Measurements from ENCODE around the gene PTCD1.

The PTCD1 gene

GRCh38 chr7:99392046-99392445 is 46.6 kb downstream of the PTCD1 start:
- Histone ChIP-seq H3K27ac (ENCODE audit: low read length, poor library complexity, severe bottlenecking) (no peak overlapping the region), H3K9ac (ENCODE audit: low read length) (no peak overlapping the region), H2BK12ac (ENCODE audit: low read length in 2 of 2) (no peak overlapping the region), H3K79me1 (replicated peaks; ENCODE audit: low read length, poor library complexity, severe bottlenecking) (peaks cover 26% of the 10 kb centered on the region), H3K4ac (ENCODE audit: low read depth in 1 of 2, low read length in 2 of 2) (no peak overlapping the region), H2BK5ac (ENCODE audit: low read depth, low read length, poor library complexity, severe bottlenecking) (no peak overlapping the region), H3K27me3 (ENCODE audit: control insufficient read depth in 1 of 2, insufficient read depth in 1 of 2, low read length in 2 of 2) (no peaks in the 10 kb centered on the region), H3K36me3 (ENCODE audit: control insufficient read depth in 1 of 2, insufficient read depth in 2 of 2, low read depth in 1 of 2, low read length in 2 of 2) (peaks cover 85% of the 10 kb centered on the region in 2 experiments), H2AFZ (ENCODE audit: low read depth, low read length) (no peak overlapping the region), H3K4me3 (ENCODE audit: insufficient read depth in 1 of 2, low read depth in 1 of 2, low read length in 2 of 2) (no peak overlapping the region), H3K4me1 (ENCODE audit: control insufficient read depth, insufficient read depth, low read depth, low read length) (peaks cover 21% of the 10 kb centered on the region), H2BK120ac (ENCODE audit: low read depth, low read length) (no peak overlapping the region), H3K23ac (ENCODE audit: low read length in 2 of 2) (no peak overlapping the region), H2BK15ac (ENCODE audit: low read depth, poor library complexity, severe bottlenecking) (no peak overlapping the region), H4K8ac (ENCODE audit: low read length) (no peak overlapping the region), H3K14ac (ENCODE audit: low read length in 2 of 2) (no peak overlapping the region), H4K91ac (ENCODE audit: low read length) (no peak overlapping the region), H3K4me2 (ENCODE audit: low read length, poor library complexity, severe bottlenecking) (peak overlapping the region; percentile 76), H3K9me3 (ENCODE audit: control insufficient read depth, low read length) (no peaks in the 10 kb centered on the region), H3K18ac (ENCODE audit: low read depth in 1 of 2, low read length in 2 of 2) (no peak overlapping the region), H2AK5ac (ENCODE audit: low read length, severe bottlenecking) (no peak overlapping the region)
- WGBS = 99% methylated on average over 8 of the region's 8 CpGs
- DNase-seq = no peak

- Histone ChIP-seq H2AFZ (ENCODE audit: low read depth, low read length) (no peak overlapping the region), H2BK15ac (ENCODE audit: low read depth, poor library complexity, severe bottlenecking) (no peak overlapping the region), H3K79me1 (replicated peaks; ENCODE audit: low read length, poor library complexity, severe bottlenecking) (peaks cover 27% of the 10 kb centered on the region), H3K4me3 (ENCODE audit: insufficient read depth in 1 of 2, low read depth in 1 of 2, low read length in 2 of 2) (peak overlapping the region in 1 of 2 experiments; percentile 5), H4K91ac (ENCODE audit: low read length) (no peak overlapping the region), H3K23ac (ENCODE audit: low read length in 2 of 2) (no peak overlapping the region), H4K8ac (ENCODE audit: low read length) (no peak overlapping the region), H3K18ac (ENCODE audit: low read depth in 1 of 2, low read length in 2 of 2) (no peak overlapping the region), H3K4me2 (ENCODE audit: low read length, poor library complexity, severe bottlenecking) (no peak overlapping the region), H3K27ac (ENCODE audit: low read length, poor library complexity, severe bottlenecking) (no peak overlapping the region), H3K4ac (ENCODE audit: low read depth in 1 of 2, low read length in 2 of 2) (no peak overlapping the region), H3K36me3 (ENCODE audit: control insufficient read depth in 1 of 2, insufficient read depth in 2 of 2, low read depth in 1 of 2, low read length in 2 of 2) (peaks cover 87% of the 10 kb centered on the region in 2 experiments), H2BK120ac (ENCODE audit: low read depth, low read length) (no peak overlapping the region), H2BK12ac (ENCODE audit: low read length in 2 of 2) (no peak overlapping the region), H3K9me3 (ENCODE audit: control insufficient read depth, low read length) (no peaks in the 10 kb centered on the region), H2BK5ac (ENCODE audit: low read depth, low read length, poor library complexity, severe bottlenecking) (no peak overlapping the region), H3K9ac (ENCODE audit: low read length) (no peak overlapping the region), H3K27me3 (ENCODE audit: control insufficient read depth in 1 of 2, insufficient read depth in 1 of 2, low read length in 2 of 2) (no peaks in the 10 kb centered on the region), H2AK5ac (ENCODE audit: low read length, severe bottlenecking) (no peak overlapping the region), H3K4me1 (ENCODE audit: control insufficient read depth, insufficient read depth, low read depth, low read length) (peaks cover 21% of the 10 kb centered on the region), H3K14ac (ENCODE audit: low read length in 2 of 2) (no peak overlapping the region)
- WGBS = 95% methylated on average over 15 of the region's 23 CpGs
- DNase-seq = no peak
Measured at GRCh38 chr7:99390941-99391602, 47.5 kb downstream of the PTCD1 start.

DNA sequence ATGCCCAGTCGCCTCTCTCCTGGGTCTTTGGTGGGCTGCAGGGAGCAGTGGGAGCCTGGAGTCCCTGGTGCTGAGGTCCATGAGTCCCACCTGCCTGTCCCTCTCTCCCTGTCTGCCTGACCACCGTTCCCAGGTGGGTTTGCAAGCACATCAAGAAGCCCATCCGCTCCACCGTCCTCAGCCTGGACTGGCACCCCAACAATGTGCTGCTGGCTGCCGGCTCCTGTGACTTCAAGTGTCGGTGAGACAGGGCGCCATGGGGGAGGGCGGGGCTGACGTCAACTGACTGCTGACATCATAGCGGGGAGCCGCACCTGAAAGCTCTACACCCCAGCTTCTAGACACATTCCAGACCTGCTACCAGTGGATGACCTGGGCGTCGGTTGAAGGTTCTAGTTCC is 48.8 kb downstream of the PTCD1 start:
- H2AK5ac ChIP-seq (ENCODE audit: low read length, severe bottlenecking) = no peak overlapping the region
- no peak overlapping the region for H4K91ac ChIP-seq (ENCODE audit: low read length)
- no peak overlapping the region for H3K23ac ChIP-seq (ENCODE audit: low read length in 2 of 2)
- no peak overlapping the region for H3K9ac ChIP-seq (ENCODE audit: low read length)
- H4K8ac ChIP-seq (ENCODE audit: low read length) = no peak overlapping the region
- H3K27ac ChIP-seq (ENCODE audit: low read length, poor library complexity, severe bottlenecking) = no peak overlapping the region
- peaks cover 80% of the 10 kb centered on the region in 2 experiments for H3K36me3 ChIP-seq (ENCODE audit: control insufficient read depth in 1 of 2, insufficient read depth in 2 of 2, low read depth in 1 of 2, low read length in 2 of 2)
- H3K4ac ChIP-seq (ENCODE audit: low read depth in 1 of 2, low read length in 2 of 2) = no peak overlapping the region
- no peak overlapping the region for H3K18ac ChIP-seq (ENCODE audit: low read depth in 1 of 2, low read length in 2 of 2)
- H2AFZ ChIP-seq (ENCODE audit: low read depth, low read length) = no peak overlapping the region
- 95% methylated on average over 13 of the region's 13 CpGs for WGBS
- no peaks in the 10 kb centered on the region for H3K27me3 ChIP-seq (ENCODE audit: control insufficient read depth in 1 of 2, insufficient read depth in 1 of 2, low read length in 2 of 2)
- H3K79me1 ChIP-seq (replicated peaks; ENCODE audit: low read length, poor library complexity, severe bottlenecking) = peaks cover 30% of the 10 kb centered on the region
- peak overlapping the region in 1 of 2 experiments; percentile 15 for H3K4me3 ChIP-seq (ENCODE audit: insufficient read depth in 1 of 2, low read depth in 1 of 2, low read length in 2 of 2)
- H2BK12ac ChIP-seq (ENCODE audit: low read length in 2 of 2) = no peak overlapping the region
- no peak overlapping the region for H2BK120ac ChIP-seq (ENCODE audit: low read depth, low read length)
- no peak overlapping the region for H3K14ac ChIP-seq (ENCODE audit: low read length in 2 of 2)
- H3K4me1 ChIP-seq (ENCODE audit: control insufficient read depth, insufficient read depth, low read depth, low read length) = peaks cover 21% of the 10 kb centered on the region
- no peak for DNase-seq
- H2BK5ac ChIP-seq (ENCODE audit: low read depth, low read length, poor library complexity, severe bottlenecking) = no peak overlapping the region
- no peak overlapping the region for H2BK15ac ChIP-seq (ENCODE audit: low read depth, poor library complexity, severe bottlenecking)
- H3K9me3 ChIP-seq (ENCODE audit: control insufficient read depth, low read length) = no peaks in the 10 kb centered on the region
- H3K4me2 ChIP-seq (ENCODE audit: low read length, poor library complexity, severe bottlenecking) = no peak overlapping the region

DNA sequence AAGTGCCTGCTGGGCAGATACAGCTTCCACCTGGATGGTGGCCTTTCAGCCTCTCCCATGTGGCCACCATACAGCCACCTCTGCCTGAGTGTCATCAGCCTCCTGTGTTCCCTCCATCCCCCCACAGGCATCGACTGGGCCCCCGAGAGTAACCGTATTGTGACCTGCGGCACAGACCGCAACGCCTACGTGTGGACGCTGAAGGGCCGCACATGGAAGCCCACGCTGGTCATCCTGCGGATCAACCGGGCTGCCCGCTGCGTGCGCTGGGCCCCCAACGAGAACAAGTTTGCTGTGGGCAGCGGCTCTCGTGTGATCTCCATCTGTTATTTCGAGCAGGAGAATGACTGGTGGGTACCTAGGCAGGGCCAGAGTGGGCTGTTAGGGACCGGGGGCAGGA is 50.7 kb downstream of the PTCD1 start:
- Histone ChIP-seq H3K4me2 (ENCODE audit: low read length, poor library complexity, severe bottlenecking) (no peak overlapping the region), H2BK120ac (ENCODE audit: low read depth, low read length) (no peak overlapping the region), H2BK5ac (ENCODE audit: low read depth, low read length, poor library complexity, severe bottlenecking) (no peak overlapping the region), H2BK12ac (ENCODE audit: low read length in 2 of 2) (no peak overlapping the region), H3K27ac (ENCODE audit: low read length, poor library complexity, severe bottlenecking) (no peak overlapping the region), H3K14ac (ENCODE audit: low read length in 2 of 2) (no peak overlapping the region), H3K4me1 (ENCODE audit: control insufficient read depth, insufficient read depth, low read depth, low read length) (peaks cover 17% of the 10 kb centered on the region), H3K36me3 (ENCODE audit: control insufficient read depth in 1 of 2, insufficient read depth in 2 of 2, low read depth in 1 of 2, low read length in 2 of 2) (peaks cover 80 to 81% of the 10 kb centered on the region in 2 experiments), H4K8ac (ENCODE audit: low read length) (no peak overlapping the region), H2AFZ (ENCODE audit: low read depth, low read length) (no peak overlapping the region), H3K4ac (ENCODE audit: low read depth in 1 of 2, low read length in 2 of 2) (no peak overlapping the region), H2AK5ac (ENCODE audit: low read length, severe bottlenecking) (no peak overlapping the region), H3K9ac (ENCODE audit: low read length) (no peak overlapping the region), H3K9me3 (ENCODE audit: control insufficient read depth, low read length) (no peaks in the 10 kb centered on the region), H3K4me3 (ENCODE audit: insufficient read depth in 1 of 2, low read depth in 1 of 2, low read length in 2 of 2) (no peak overlapping the region), H4K91ac (ENCODE audit: low read length) (no peak overlapping the region), H3K27me3 (ENCODE audit: control insufficient read depth in 1 of 2, insufficient read depth in 1 of 2, low read length in 2 of 2) (no peaks in the 10 kb centered on the region), H3K18ac (ENCODE audit: low read depth in 1 of 2, low read length in 2 of 2) (no peak overlapping the region), H3K79me1 (replicated peaks; ENCODE audit: low read length, poor library complexity, severe bottlenecking) (peaks cover 34% of the 10 kb centered on the region), H3K23ac (ENCODE audit: low read length in 2 of 2) (no peak overlapping the region), H2BK15ac (ENCODE audit: low read depth, poor library complexity, severe bottlenecking) (no peak overlapping the region)
- DNase-seq = no peak
- 98% methylated on average over 20 of the region's 20 CpGs for WGBS
